Measurements from ENCODE around the gene AHCTF1.

Gene AHCTF1

DNA sequence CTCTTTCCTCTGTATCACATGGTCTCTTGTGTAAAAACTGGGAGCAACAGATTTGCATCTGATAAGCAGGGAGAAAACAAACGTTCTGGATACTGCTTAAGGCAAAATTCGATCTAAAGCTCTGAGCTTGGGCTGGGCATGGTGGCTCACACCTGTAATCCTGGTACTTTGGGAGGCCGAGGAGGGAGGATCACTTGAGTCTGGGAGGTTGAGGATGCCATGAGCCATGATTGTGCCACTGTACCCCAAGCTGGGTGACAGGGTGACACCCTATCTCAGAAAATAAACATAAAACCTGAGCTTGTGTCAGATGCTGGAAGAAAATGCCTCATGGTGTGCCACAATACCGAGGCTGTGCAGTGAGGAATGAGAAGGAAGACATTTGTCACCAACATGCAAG is 133.6 kb downstream of the AHCTF1 start:
- no peak for DNase-seq (ENCODE audit: low read depth in 2 of 2)

DNA sequence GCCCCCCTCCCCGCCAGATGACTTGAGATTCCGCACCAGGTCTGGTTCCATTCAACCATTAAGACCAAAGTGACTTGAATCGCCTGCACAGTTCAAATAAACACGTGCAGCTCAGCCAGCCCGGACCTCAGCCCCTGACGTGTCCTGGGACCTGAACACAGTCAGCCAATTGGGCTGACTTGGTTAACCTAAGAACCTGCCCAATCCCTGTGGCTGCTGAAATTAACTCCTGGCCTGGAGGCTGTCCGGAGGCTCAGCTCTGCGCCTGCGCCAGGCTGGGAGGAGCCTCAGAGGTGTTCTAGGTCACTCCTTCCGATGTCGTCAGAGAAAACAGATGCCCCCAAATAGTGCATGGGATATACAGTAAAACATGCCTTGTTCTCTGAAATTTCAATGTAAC is 134.2 kb downstream of the AHCTF1 start:
- no peak for DNase-seq (ENCODE audit: low read depth in 2 of 2)

DNA sequence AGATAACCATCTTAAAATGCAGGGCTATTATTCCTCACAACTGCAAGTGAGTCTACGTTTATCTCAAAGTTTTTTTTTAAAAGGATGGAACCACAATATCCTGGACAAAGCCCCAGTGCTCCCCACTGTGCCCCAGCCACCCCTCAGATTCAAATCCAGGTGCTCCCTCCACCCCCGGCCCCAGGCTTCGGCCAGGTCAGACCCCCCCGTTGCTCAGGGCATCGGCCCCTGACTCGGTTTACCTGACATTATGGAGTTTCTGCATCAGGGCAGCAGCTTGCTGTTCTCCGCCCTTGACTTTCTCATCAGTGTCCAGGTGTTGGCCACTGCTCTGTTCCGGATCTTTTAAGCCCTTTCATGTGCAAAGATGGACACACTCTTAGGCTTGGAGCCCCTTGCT is 134.6 kb downstream of the AHCTF1 start:
- DNase-seq (ENCODE audit: low read depth in 2 of 2), result no peak

DNA sequence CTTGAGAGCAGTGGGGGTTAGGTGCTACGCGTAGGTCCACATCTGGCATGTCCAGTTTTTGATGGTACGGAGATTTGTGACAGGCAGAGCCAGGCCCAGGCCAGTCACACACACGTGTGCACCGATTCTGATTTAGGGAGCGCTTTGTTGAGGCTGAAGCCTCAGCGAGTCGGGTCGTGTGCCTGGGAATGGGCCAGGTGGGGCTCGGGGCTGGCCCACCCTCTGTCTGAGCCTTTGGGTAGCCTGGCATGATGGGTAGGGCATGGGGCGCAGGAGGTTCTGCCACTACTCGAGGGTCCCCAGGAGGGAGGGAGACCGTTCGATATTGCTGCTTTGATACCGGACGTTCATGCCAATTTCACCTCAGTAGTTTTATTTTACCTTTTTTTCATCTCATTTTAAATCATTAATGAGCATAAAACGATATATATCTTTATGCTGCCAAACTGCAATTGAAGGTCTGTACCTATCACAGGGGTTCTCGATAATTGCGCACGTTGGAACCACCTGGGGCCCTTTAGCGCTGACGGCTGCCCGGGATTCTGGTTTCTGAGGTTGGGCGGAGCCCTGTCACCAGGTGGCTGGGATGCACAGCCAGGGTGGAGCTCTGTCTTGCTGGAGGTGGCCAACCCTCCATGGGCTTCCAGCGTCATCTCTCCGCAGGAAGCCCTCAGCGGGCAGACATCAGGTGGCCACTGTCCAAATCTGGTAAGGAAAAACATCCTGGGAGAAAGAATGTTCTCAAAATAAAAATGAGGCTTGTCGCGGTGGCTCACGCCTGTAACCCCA is 135.6 kb downstream of the AHCTF1 start:
- DNase-seq (ENCODE audit: low read depth in 2 of 2), result no peak

DNA sequence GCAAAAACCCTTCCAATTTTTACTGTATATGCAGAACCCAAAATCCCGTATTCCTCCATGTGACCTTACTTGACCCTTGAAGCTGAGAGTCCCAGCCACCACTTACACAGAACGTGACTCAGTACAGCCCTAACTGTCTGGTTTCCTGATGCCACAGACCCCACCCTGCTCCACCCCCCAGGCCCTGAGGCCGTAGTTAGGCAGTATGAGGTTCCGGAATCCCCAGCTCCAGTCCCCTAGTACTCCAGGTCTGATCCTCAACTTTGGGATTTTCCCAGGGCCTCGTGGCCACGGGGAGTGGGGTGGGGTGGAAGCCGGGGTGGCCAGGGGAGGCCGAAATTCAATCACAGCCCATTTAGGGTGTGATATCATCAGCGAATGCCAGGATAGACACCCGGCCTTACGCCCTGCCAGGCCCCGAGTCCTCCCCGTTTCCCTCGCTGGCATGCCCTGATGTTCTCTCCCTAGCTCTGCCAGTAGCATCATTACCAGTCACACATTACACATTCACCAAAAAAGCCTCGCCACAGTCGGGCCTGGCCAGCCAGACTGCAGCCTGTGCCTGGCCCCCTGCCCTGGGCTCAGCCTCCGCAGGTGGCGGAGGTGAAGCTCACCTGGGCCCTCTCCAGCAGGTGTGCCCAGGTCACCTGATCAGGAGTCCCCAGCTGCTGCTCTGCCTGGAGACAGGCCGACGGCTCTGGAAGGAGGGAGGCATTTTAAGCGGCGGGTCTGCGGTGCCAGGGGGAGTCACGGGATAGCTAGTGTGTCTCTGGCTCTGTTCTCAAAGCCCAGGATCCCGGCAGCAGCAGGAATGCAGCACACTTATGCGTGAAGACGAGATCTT is 136.7 kb downstream of the AHCTF1 start:
- no peak for DNase-seq (ENCODE audit: low read depth in 2 of 2)

DNA sequence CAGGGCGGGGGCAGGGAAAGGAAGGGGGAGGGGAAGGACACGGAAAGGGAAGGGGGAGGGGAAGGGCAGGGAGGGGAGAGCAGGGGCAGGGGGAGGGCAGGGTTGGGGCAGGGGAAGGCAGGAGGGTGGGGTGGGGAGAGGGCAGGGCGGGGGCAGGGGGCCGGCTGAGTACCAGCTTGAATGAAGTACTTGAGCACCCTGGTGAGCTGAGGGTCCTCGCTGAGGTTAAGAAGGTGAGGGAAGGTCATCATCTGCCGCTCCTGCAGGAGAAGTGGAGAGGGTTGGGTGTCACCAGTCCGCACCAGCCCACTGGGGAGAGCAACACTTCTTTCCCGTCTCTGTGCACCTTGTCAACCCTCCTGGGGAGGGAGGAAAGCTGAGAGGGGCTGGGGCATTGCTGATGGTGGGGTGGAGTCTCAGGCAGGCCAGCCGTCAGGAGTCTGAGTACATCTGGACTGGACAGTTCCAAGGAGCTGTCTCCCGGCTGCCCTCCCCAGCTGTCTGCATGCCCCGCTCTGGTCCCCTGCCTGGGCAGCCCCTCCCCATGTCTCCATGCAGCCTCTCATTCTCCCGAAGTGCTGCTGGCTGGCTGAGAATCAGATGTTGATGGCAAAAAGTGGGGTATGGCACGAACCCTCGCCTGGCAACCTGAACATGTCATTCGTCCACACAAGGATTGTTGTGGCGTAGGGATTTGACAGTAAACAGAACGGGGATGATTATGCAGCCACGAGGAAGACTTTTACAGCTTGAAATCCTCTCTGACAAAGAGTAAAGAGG is 137.5 kb downstream of the AHCTF1 start:
- no peak for DNase-seq (ENCODE audit: low read depth in 2 of 2)

DNA sequence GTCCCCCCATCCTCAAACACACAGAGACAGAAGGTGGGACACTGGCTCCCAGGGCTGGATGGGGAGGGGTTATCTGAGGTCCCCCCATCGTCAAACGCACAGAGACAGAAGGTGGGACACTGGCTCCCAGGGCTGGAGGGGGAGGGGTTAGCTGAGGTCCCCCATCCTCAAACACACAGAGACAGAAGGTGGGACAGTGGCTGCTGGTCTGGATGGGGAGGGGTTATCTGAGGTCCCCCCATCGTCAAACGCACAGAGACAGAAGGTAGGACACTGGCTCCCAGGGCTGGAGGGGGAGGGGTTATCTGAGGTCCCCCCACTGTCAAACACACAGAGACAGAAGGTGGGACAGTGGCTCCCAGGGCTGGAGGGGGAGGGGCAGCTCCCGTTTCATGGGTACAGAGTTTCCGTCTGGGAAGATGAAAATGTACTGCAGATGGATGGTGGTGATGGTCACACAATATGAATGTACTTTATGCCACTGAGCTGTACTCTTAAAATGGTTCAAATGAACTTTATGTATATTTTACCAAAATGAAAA is 138.3 kb downstream of the AHCTF1 start:
- DNase-seq (ENCODE audit: low read depth in 2 of 2), result no peak

DNA sequence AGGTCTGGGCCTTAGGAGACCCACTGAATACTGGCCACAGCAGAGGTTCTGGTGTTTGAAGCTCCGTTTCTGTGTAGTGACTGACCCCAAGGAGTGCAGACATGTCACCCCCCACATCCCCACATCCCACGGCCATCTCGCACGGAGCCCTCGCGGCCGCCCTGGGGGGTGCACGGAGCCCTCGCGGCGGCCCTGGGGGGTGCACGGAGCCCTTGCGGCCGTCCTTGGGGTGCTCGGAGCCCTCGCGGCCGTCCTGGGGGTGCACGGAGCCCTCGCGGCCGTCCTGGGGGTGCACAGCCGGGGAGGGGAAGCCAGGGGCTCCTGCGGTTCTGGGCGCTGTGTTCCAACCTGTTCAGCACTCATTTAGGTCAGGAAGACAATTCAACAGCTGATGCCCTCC is 139.1 kb downstream of the AHCTF1 start:
- DNase-seq (ENCODE audit: low read depth in 2 of 2), result no peak

DNA sequence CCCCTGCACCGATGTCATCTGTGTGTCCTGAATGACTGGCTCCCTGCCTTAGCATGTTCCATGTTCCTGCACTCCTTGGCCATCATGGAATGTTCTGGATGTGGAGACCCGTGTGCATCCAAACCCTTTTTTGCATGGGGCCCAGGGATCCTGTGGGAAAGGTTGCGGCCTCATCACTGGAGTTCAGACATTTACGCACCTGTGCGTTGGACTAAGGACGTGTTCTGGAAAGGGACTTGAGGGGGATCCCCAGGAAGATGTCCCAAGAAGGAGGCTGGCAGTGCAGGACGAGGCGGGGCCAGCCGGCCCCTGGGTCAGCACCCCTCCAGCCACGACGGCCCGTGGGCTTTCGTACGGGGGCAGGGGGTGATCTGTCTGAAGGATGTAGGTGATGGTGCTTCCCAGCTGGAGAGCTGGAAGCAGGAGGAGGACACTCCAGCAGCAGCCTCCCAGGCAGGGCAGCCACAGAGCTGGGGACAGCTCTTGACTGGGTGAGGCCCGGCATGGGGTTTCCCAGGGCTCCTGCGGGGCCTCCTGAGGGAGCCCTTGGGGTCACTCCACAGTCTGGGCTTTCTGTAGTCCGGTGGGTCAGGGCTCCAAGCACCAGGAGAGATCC is 140.3 kb downstream of the AHCTF1 start:
- no peak for DNase-seq (ENCODE audit: low read depth in 2 of 2)

DNA sequence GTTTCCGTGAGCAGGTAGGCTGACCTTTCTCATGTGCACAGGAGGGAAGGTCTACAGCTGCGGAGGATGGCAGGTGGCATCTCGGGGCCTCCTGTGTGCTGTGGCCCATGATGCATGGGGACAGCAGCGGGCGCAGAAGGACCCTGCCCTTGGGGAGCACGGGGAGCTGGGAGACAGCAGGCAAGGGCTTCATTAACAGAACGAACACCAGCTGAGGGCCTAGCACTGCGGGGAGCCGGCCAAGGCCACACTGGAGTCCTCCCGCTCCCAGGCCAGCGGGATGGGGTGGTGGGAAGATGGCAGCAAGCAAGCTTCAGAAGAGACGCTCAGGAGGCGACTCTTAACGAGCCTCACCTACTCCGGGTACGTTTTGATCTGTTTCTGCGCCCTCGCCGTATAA is 140.9 kb downstream of the AHCTF1 start:
- no peak for DNase-seq (ENCODE audit: low read depth in 2 of 2)

DNA sequence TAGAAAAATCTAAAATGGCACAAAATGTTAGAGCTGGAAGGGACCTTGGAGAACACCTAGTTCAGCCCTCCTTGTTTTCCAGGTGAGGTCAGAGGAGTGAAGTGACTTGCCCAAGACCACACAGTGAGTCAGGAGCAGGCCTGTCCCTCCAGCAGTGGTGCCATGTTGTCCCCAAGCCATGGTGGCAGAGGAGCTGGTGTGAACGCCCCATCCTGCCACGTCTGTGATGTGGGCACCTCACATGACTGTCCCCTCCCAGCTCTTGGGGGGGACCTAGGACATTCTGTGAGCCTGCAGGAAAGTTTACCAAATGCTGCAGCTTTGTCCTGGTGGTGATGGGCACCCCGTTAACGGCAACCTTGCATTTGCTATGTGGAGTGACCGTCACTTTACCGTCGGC is 141.4 kb downstream of the AHCTF1 start:
- DNase-seq (ENCODE audit: low read depth in 2 of 2), result no peak

DNA sequence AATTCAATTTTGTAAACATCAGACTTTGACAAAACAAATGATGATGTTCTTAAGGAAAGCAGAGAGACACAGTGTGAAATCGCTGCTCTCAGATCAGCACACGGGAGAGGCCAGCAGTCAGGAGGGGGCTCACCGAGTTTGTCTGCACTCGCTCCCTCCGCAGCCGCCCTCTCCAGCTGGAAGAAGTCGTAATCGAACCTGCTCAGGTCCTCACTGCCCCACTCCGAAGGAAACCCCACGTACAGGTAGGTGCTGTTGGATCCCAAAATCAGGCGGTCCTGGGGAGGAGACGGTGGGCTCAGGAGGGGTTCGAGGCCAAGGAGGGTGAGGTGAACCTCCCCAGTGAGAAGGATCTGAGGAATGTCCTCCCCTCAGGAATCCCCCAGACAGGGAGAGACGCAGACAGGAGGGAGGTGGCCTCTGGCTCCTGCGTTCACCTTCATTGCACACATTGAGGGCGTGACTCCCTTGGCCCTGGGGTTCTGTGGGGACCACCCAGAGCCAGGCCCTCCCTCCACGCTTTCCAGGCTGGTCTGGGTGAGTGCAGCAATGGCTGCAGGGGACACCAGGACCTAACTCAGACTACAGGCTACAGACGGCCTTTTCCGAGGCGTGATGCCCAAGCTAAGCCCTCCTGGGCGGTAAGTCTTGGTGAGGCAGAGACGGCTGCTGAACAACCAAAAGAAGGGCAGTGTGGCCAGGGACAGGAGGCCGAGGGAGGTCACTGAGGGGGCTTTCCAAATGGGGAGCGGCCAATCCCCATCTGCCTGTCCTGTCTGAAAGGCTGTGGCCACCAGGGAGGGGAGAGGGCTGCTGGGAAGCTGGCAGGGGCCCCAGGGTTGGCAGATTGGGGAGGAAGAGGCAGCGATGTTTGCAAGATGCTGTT is 142.1 kb downstream of the AHCTF1 start:
- no peak for DNase-seq (ENCODE audit: low read depth in 2 of 2)

Measured in stimulated activated CD8-positive, alpha-beta memory T cell treated with anti-CD3 and anti-CD28 coated beads, Interleukin-15, amount 100 ng/mL, for 4 hours (primary cell).